Keratinocyte (primary cell): ENCODE results near the gene VDAC2.

Experiments
- CTCF ChIP-seq, 3 experiments: IDR thresholded peaks in 1 of 3; conservative IDR thresholded peaks in 1 of 3; optimal IDR thresholded peaks in 1 of 3; 2 replicates in 2 of 3; 3 replicates in 1 of 3; pipeline versions ENCODE3 to v1.5.1; 2011; ENCODE audit warnings: low read length in 3 of 3, mild to moderate bottlenecking in 3 of 3, moderate library complexity in 2 of 3, control low read depth in 1 of 3, inconsistent platforms in 1 of 3; ENCODE audit not compliant: insufficient read depth in 2 of 3; ENCODE audit errors: extremely low read depth in 1 of 3
- EZH2 ChIP-seq: IDR thresholded peaks from one replicate; pipeline ENCODE4 v1.6.1; 2012; ENCODE audit warnings: inconsistent platforms, mild to moderate bottlenecking, low read length, moderate library complexity

GRCh38 chr10:75253281-75254220 lies 43.0 kb downstream of the VDAC2 start:
- TF ChIP-seq CTCF (optimal IDR thresholded peaks at IDR 0.05 in 1 of 3, IDR thresholded peaks at IDR 0.05 in 1 of 3, conservative IDR thresholded peaks at IDR 0.05 in 1 of 3; ENCODE audit: extremely low read depth in 1 of 3, insufficient read depth in 2 of 3, low read length in 3 of 3) (no peak), EZH2 (no peak)
